Effector memory CD8-positive, alpha-beta T cell (primary cell): ENCODE measurements around the gene MCF2L2.
A peak's percentile ranks its signal among the peaks of the same experiment; 100 is the strongest.

ENCODE experiments used
- ATAC-seq: fragments of 150-1000 bp; cut with Tn5 transposase; replicated peaks from 2 replicates; pipeline ENCODE4 v1.10.0; 2021; ENCODE audit warnings: mild to moderate bottlenecking, moderate library complexity
- DNase-seq, 3 experiments: peaks; one replicate each; pipeline ENCODE4 v3.0.0; 2021
- H3K27ac Mint-ChIP-seq, 2 donors: one replicate each; pipeline ENCODE4 v1.8.0; 2022; ENCODE audit warnings: mild to moderate bottlenecking in 2 of 2, mixed read lengths in 2 of 2, moderate library complexity in 2 of 2
- H3K27me3 Mint-ChIP-seq, 2 donors: one replicate each; pipeline ENCODE4 v1.8.0; 2022; ENCODE audit warnings: mixed read lengths in 2 of 2
- H3K36me3 Mint-ChIP-seq: one replicate; pipeline ENCODE4 v1.8.0; 2022; ENCODE audit warnings: mild to moderate bottlenecking, moderate library complexity, mixed read lengths; ENCODE audit not compliant: insufficient read depth
- H3K4me1 Mint-ChIP-seq, 2 donors: one replicate each; pipeline ENCODE4 v1.8.0; 2022; ENCODE audit warnings: low read depth in 2 of 2, mixed read lengths in 2 of 2
- H3K4me3 Mint-ChIP-seq, 2 donors: one replicate each; pipeline ENCODE4 v1.8.0; 2022; ENCODE audit warnings: mild to moderate bottlenecking in 2 of 2, mixed read lengths in 2 of 2, moderate library complexity in 2 of 2
- H3K9me3 Mint-ChIP-seq, 2 donors: one replicate each; pipeline ENCODE4 v1.8.0; 2022; ENCODE audit warnings: mixed read lengths in 2 of 2

The MCF2L2 gene

GRCh38 chr3:183359036-183359435 lies 69.4 kb downstream of the MCF2L2 start:
- DNase-seq: no peak
- ATAC-seq: no peak
- Mint-ChIP-seq H3K27me3 (no peaks in the 10 kb centered on the region), H3K27ac (no peak overlapping the region), H3K4me3 (no peak overlapping the region), H3K36me3 (peaks cover 4% of the 10 kb centered on the region), H3K4me1 (no peaks in the 10 kb centered on the region), H3K9me3 (no peaks in the 10 kb centered on the region)

- Mint-ChIP-seq H3K4me3 (no peak overlapping the region), H3K4me1 (no peaks in the 10 kb centered on the region), H3K27ac (no peak overlapping the region), H3K9me3 (no peaks in the 10 kb centered on the region), H3K27me3 (no peaks in the 10 kb centered on the region), H3K36me3 (peaks cover 4% of the 10 kb centered on the region)
- DNase-seq: no peak
- no peak for ATAC-seq
Measured at GRCh38 chr3:183357564-183358079, 70.8 kb downstream of the MCF2L2 start.

- Mint-ChIP-seq H3K4me1 (no peaks in the 10 kb centered on the region), H3K27ac (no peak overlapping the region), H3K27me3 (no peaks in the 10 kb centered on the region), H3K4me3 (no peak overlapping the region), H3K36me3 (peaks cover 7% of the 10 kb centered on the region), H3K9me3 (no peaks in the 10 kb centered on the region)
- DNase-seq: no peak
- no peak for ATAC-seq
Measured at GRCh38 chr3:183356920-183357319, 71.5 kb downstream of the MCF2L2 start.

GRCh38 chr3:183354874-183355273 lies 73.5 kb downstream of the MCF2L2 start:
- no peak overlapping the region for H3K4me3 Mint-ChIP-seq
- H3K27ac Mint-ChIP-seq: peak overlapping the region in 1 of 2 donors; percentile 6
- H3K9me3 Mint-ChIP-seq: no peaks in the 10 kb centered on the region
- H3K36me3 Mint-ChIP-seq: peaks cover 7% of the 10 kb centered on the region
- ATAC-seq: no peak
- no peak for DNase-seq
- H3K4me1 Mint-ChIP-seq: peaks cover 7 to 8% of the 10 kb centered on the region in 2 donors
- H3K27me3 Mint-ChIP-seq: no peaks in the 10 kb centered on the region

GRCh38 chr3:183354325-183354831 lies 74.0 kb downstream of the MCF2L2 start:
- H3K36me3 Mint-ChIP-seq: peaks cover 7% of the 10 kb centered on the region
- H3K4me1 Mint-ChIP-seq: peaks cover 11 to 13% of the 10 kb centered on the region in 2 donors
- ATAC-seq (no peak), DNase-seq (no peak)
- H3K27ac Mint-ChIP-seq: peak overlapping the region in 1 of 2 donors; percentile 6
- H3K9me3 Mint-ChIP-seq: no peaks in the 10 kb centered on the region
- H3K27me3 Mint-ChIP-seq: no peaks in the 10 kb centered on the region
- no peak overlapping the region for H3K4me3 Mint-ChIP-seq

- ATAC-seq (no peak), DNase-seq (no peak)
- Mint-ChIP-seq H3K27ac (no peak overlapping the region), H3K36me3 (peaks cover 7% of the 10 kb centered on the region), H3K4me3 (no peak overlapping the region), H3K4me1 (peaks cover 14 to 22% of the 10 kb centered on the region in 2 donors), H3K9me3 (no peaks in the 10 kb centered on the region), H3K27me3 (no peaks in the 10 kb centered on the region)
Measured at GRCh38 chr3:183353421-183353820, 75.0 kb downstream of the MCF2L2 start.

- Mint-ChIP-seq H3K36me3 (peaks cover 3% of the 10 kb centered on the region), H3K27me3 (peaks cover 0 to 9% of the 10 kb centered on the region in 2 donors), H3K27ac (peak overlapping the region; percentile 88 to 99), H3K9me3 (peaks cover 0 to 6% of the 10 kb centered on the region in 2 donors), H3K4me1 (peaks cover 19 to 30% of the 10 kb centered on the region in 2 donors), H3K4me3 (peak overlapping the region; percentile 24 to 75)
- ATAC-seq: peak; percentile 85
- peak; percentile 20 to 46 (median 26) for DNase-seq
Measured at GRCh38 chr3:183350164-183350563, 78.3 kb downstream of the MCF2L2 start.

- peak; percentile 58 for ATAC-seq
- H3K27me3 Mint-ChIP-seq: peaks cover 0 to 13% of the 10 kb centered on the region in 2 donors
- H3K4me3 Mint-ChIP-seq: peak overlapping the region; percentile 24 to 75
- H3K36me3 Mint-ChIP-seq: peaks cover 3% of the 10 kb centered on the region
- H3K27ac Mint-ChIP-seq: peak overlapping the region; percentile 88 to 99
- H3K4me1 Mint-ChIP-seq: peaks cover 19 to 30% of the 10 kb centered on the region in 2 donors
- DNase-seq: peak in 1 of 3 experiments; percentile 42
- peaks cover 0 to 10% of the 10 kb centered on the region in 2 donors for H3K9me3 Mint-ChIP-seq
Measured at GRCh38 chr3:183349421-183350157, 78.8 kb downstream of the MCF2L2 start.

- H3K9me3 Mint-ChIP-seq: peaks cover 0 to 10% of the 10 kb centered on the region in 2 donors
- H3K4me1 Mint-ChIP-seq: peaks cover 9 to 10% of the 10 kb centered on the region in 2 donors
- ATAC-seq (peak; percentile 31), DNase-seq (no peak)
- H3K27ac Mint-ChIP-seq: peak overlapping the region; percentile 24 to 88
- H3K36me3 Mint-ChIP-seq: peaks cover 3% of the 10 kb centered on the region
- H3K27me3 Mint-ChIP-seq: peaks cover 0 to 13% of the 10 kb centered on the region in 2 donors
- peak overlapping the region in 1 of 2 donors; percentile 29 for H3K4me3 Mint-ChIP-seq
Measured at GRCh38 chr3:183342824-183343223, 85.6 kb downstream of the MCF2L2 start.

- DNase-seq (no peak), ATAC-seq (no peak)
- Mint-ChIP-seq H3K27me3 (peaks cover 0 to 13% of the 10 kb centered on the region in 2 donors), H3K36me3 (peaks cover 3% of the 10 kb centered on the region), H3K4me1 (peaks cover 6% of the 10 kb centered on the region in 2 donors), H3K4me3 (no peak overlapping the region), H3K27ac (no peak overlapping the region), H3K9me3 (peaks cover 0 to 10% of the 10 kb centered on the region in 2 donors)
Measured at GRCh38 chr3:183341545-183342288, 86.7 kb downstream of the MCF2L2 start.

GRCh38 chr3:183340222-183340621 lies 88.2 kb downstream of the MCF2L2 start:
- Mint-ChIP-seq H3K9me3 (peaks cover 0 to 5% of the 10 kb centered on the region in 2 donors), H3K4me3 (no peak overlapping the region), H3K4me1 (peaks cover 6% of the 10 kb centered on the region in 2 donors), H3K27ac (no peak overlapping the region), H3K36me3 (peaks cover 3% of the 10 kb centered on the region), H3K27me3 (peaks cover 0 to 4% of the 10 kb centered on the region in 2 donors)
- DNase-seq (no peak), ATAC-seq (no peak)

- no peaks in the 10 kb centered on the region for H3K9me3 Mint-ChIP-seq
- peaks cover 6% of the 10 kb centered on the region in 2 donors for H3K4me1 Mint-ChIP-seq
- H3K36me3 Mint-ChIP-seq: peaks cover 6% of the 10 kb centered on the region
- no peak for ATAC-seq
- no peak overlapping the region for H3K4me3 Mint-ChIP-seq
- DNase-seq: no peak
- no peak overlapping the region for H3K27ac Mint-ChIP-seq
- no peaks in the 10 kb centered on the region for H3K27me3 Mint-ChIP-seq
Measured at GRCh38 chr3:183339461-183340086, 88.8 kb downstream of the MCF2L2 start.

- Mint-ChIP-seq H3K36me3 (peaks cover 10% of the 10 kb centered on the region), H3K4me3 (no peak overlapping the region), H3K27ac (no peak overlapping the region), H3K4me1 (peaks cover 6% of the 10 kb centered on the region in 2 donors), H3K9me3 (no peaks in the 10 kb centered on the region), H3K27me3 (no peaks in the 10 kb centered on the region)
- ATAC-seq: no peak
- DNase-seq: no peak
Measured at GRCh38 chr3:183338520-183338919, 89.9 kb downstream of the MCF2L2 start.
